Parathyroid adenoma (tissue), 2 donors: ENCODE measurements around the gene SNAPC3.

Experiments used
- H2AFZ ChIP-seq: fragments of 300-600 bp; sonication (generic); one replicate; pipeline ENCODE4 v1.7.0; 2017; ENCODE audit warnings: antibody characterized with exemption, mild to moderate bottlenecking
- H3K27ac ChIP-seq: fragments of 300-600 bp; sonication (generic); one replicate; pipeline ENCODE4 v1.7.0; 2017
- H3K27me3 ChIP-seq: fragments of 300-600 bp; sonication (generic); one replicate; pipeline ENCODE4 v1.7.0; 2017; ENCODE audit warnings: low read length; ENCODE audit not compliant: control insufficient read depth, insufficient read depth
- H3K36me3 ChIP-seq: fragments of 300-600 bp; sonication (generic); one replicate; pipeline ENCODE4 v1.7.0; 2017; ENCODE audit warnings: low read length; ENCODE audit not compliant: control insufficient read depth, insufficient read depth
- H3K4me1 ChIP-seq: fragments of 300-600 bp; sonication (generic); one replicate; pipeline ENCODE4 v1.7.0; 2017; ENCODE audit warnings: control low read depth
- H3K4me2 ChIP-seq: fragments of 300-600 bp; sonication (generic); one replicate; pipeline ENCODE4 v1.7.0; 2017; ENCODE audit warnings: low read length
- H3K4me3 ChIP-seq: fragments of 300-600 bp; sonication (generic); one replicate; pipeline ENCODE4 v1.7.0; 2017; ENCODE audit warnings: low read depth, low read length
- H3K79me2 ChIP-seq: fragments of 300-600 bp; sonication (generic); one replicate; pipeline ENCODE4 v1.7.0; 2017; ENCODE audit warnings: control low read depth
- H3K9ac ChIP-seq: fragments of 300-600 bp; sonication (generic); one replicate; pipeline ENCODE4 v1.7.0; 2017; ENCODE audit warnings: mild to moderate bottlenecking
- H3K9me3 ChIP-seq: fragments of 300-600 bp; sonication (generic); one replicate; pipeline ENCODE4 v1.7.0; 2017; ENCODE audit warnings: low read length; ENCODE audit not compliant: control insufficient read depth
- TF ChIP-seq, protein P1 (sequence below): fragments of 300-600 bp; sonication (generic); IDR thresholded peaks from one replicate; pipeline ENCODE4 v1.7.0; 2017; ENCODE audit warnings: antibody characterized with exemption, mild to moderate bottlenecking
- donor health status: primary hyperparathyroidism.

The SNAPC3 gene

DNA sequence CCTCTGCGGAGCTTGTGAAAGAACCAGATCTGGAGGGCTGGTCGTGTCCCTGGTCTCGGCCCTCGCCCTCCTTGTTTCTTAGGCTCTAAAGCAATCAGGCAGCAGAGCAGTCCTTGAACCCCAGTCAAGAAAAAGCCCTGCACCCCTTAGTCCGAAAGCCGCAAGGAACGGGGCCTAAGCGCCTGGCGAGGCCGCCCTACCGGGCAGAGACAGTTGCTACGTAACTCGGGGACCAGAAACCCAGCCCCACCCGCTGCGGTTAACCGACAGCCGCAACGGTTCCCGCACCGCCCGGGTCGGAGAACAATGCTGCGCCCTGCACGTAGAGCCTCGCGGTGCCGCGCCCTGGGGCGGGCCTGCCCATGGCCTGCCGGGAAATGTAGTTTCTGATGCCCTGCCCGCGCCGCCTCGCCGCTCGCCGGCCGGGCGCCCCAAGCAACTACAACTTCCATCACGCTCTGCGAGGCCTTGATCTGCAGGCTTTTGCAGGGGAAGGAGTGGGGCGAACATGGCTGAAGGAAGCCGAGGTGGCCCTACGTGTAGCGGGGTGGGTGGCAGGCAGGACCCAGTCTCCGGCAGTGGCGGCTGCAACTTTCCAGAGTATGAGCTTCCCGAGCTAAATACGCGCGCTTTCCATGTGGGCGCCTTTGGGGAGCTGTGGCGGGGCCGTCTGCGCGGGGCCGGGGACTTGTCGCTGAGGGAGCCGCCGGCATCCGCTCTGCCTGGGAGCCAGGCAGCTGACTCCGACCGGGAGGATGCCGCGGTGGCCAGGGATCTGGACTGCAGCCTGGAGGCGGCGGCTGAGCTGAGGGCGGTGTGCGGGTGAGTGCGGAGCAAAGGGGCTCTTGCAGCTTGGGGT lies at the start of gene SNAPC3:
Gene SNAPC3, plus strand, starts transcription at position 505 of the 859 bp plus-strand sequence. Its CDS starts 4 bp downstream, at position 509.
- Histone ChIP-seq H3K9ac (peak within 1 kb of the TSS; percentile 46), H3K4me3 (peak within 1 kb of the TSS; percentile 72), H3K4me1 (no peaks in the 10 kb centered on the region)

GRCh38 chr9:15373881-15374280 lies 48.8 kb upstream of the SNAPC3 start:
- TF ChIP-seq, protein P1, sequence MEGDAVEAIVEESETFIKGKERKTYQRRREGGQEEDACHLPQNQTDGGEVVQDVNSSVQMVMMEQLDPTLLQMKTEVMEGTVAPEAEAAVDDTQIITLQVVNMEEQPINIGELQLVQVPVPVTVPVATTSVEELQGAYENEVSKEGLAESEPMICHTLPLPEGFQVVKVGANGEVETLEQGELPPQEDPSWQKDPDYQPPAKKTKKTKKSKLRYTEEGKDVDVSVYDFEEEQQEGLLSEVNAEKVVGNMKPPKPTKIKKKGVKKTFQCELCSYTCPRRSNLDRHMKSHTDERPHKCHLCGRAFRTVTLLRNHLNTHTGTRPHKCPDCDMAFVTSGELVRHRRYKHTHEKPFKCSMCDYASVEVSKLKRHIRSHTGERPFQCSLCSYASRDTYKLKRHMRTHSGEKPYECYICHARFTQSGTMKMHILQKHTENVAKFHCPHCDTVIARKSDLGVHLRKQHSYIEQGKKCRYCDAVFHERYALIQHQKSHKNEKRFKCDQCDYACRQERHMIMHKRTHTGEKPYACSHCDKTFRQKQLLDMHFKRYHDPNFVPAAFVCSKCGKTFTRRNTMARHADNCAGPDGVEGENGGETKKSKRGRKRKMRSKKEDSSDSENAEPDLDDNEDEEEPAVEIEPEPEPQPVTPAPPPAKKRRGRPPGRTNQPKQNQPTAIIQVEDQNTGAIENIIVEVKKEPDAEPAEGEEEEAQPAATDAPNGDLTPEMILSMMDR: no peak

More for the DNA sequence above, at the start of gene SNAPC3:
- H3K9me3 ChIP-seq: no peaks in the 10 kb centered on the region
- no peaks in the 10 kb centered on the region for H3K36me3 ChIP-seq
- TF ChIP-seq, protein P1: no peak
- H3K27ac ChIP-seq: peak within 1 kb of the TSS; percentile 67
- peak within 1 kb of the TSS; percentile 63 for H3K4me2 ChIP-seq
- peaks cover 4% of the 10 kb centered on the region for H3K79me2 ChIP-seq
- H3K27me3 ChIP-seq: no peaks in the 10 kb centered on the region
- H2AFZ ChIP-seq: peak within 1 kb of the TSS; percentile 98

GRCh38 chr9:15374310-15374709 lies 48.4 kb upstream of the SNAPC3 start:
- TF ChIP-seq, protein P1: no peak
- H3K36me3 ChIP-seq: no peaks in the 10 kb centered on the region
- H3K27me3 ChIP-seq: no peaks in the 10 kb centered on the region
- H3K27ac ChIP-seq: no peak overlapping the region
- H3K9me3 ChIP-seq: no peaks in the 10 kb centered on the region
- H3K4me1 ChIP-seq: no peaks in the 10 kb centered on the region
- no peak overlapping the region for H2AFZ ChIP-seq
- H3K4me2 ChIP-seq: no peak overlapping the region
- H3K4me3 ChIP-seq: no peak overlapping the region
- H3K9ac ChIP-seq: no peak overlapping the region
- no peaks in the 10 kb centered on the region for H3K79me2 ChIP-seq

More at GRCh38 chr9:15373881-15374280, 48.8 kb upstream of the SNAPC3 start:
- Histone ChIP-seq H3K9me3 (no peaks in the 10 kb centered on the region), H3K4me2 (no peak overlapping the region), H3K27ac (no peak overlapping the region), H2AFZ (no peak overlapping the region), H3K27me3 (no peaks in the 10 kb centered on the region), H3K9ac (no peak overlapping the region), H3K4me1 (no peaks in the 10 kb centered on the region), H3K79me2 (no peaks in the 10 kb centered on the region), H3K4me3 (no peak overlapping the region), H3K36me3 (no peaks in the 10 kb centered on the region)

DNA sequence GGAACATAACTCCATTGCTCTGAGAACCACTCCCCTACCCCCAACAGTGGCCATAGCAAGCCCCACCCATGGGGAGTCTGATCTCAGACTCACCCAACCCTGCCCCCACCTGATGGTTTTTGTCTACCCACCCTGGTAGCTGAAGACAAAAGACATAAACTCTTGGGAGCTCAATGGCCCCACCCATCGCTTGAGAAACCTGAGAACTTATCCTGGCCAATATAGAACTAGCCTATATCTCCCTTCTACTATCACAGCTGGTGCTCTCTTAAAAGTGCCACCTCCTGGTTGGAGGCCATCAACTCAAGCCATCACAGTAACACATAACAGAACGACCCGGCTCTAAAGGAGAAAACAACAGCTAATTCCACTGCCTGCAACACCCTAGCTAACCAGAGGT lies 47.9 kb upstream of the SNAPC3 start:
- no peak overlapping the region for H3K4me3 ChIP-seq
- H3K36me3 ChIP-seq: no peaks in the 10 kb centered on the region
- H3K27ac ChIP-seq: no peak overlapping the region
- no peak overlapping the region for H3K9ac ChIP-seq
- no peak overlapping the region for H3K4me2 ChIP-seq
- TF ChIP-seq, protein P1: no peak
- no peaks in the 10 kb centered on the region for H3K4me1 ChIP-seq
- H2AFZ ChIP-seq: no peak overlapping the region
- no peaks in the 10 kb centered on the region for H3K27me3 ChIP-seq
- no peaks in the 10 kb centered on the region for H3K9me3 ChIP-seq
- H3K79me2 ChIP-seq: no peaks in the 10 kb centered on the region
